HEK293 (cell line): Measurements from ENCODE around the gene SRSF9.

Experiments
- CTCF ChIA-PET: fragments of 350-600 bp; formaldehyde crosslinking; extraction: SDS; loops from one replicate; lab custom pipeline; 2021; ENCODE audit warnings: antibody characterized with exemption; lab: Yijun Ruan, JAX
- POLR2A ChIA-PET: fragments of 300-600 bp; formaldehyde crosslinking; extraction: SDS; loops from one replicate; lab custom pipeline; 2020; ENCODE audit warnings: antibody characterized with exemption, inconsistent platforms; lab: Yijun Ruan, JAX
- H3K27ac ChIP-seq: fragments of 200-500 bp; sonication (Bioruptor generic); 2 replicates; pipeline ENCODE4 v1.5.1; 2014; ENCODE audit warnings: low read depth, low read length, control low read depth, inconsistent platforms; ENCODE audit errors: extremely low read depth
- H3K36me3 ChIP-seq, 2 experiments: fragments of 200-500 bp in 1 of 2; sonication (Bioruptor generic) in 1 of 2; 1 replicate in 1 of 2; 2 replicates in 1 of 2; pipeline ENCODE4 v1.5.1; 2014 to 2017; ENCODE audit warnings: inconsistent platforms in 2 of 2, low read length in 2 of 2; ENCODE audit not compliant: control insufficient read depth in 2 of 2, insufficient read depth in 1 of 2
- H3K4me1 ChIP-seq: fragments of 200-500 bp; sonication (Bioruptor generic); 2 replicates; pipeline ENCODE4 v1.5.1; 2014; ENCODE audit warnings: mild to moderate bottlenecking, low read length, inconsistent platforms; ENCODE audit not compliant: control insufficient read depth, insufficient read depth
- H3K4me3 ChIP-seq: 2 replicates; pipeline ENCODE4 v1.5.1; 2011; ENCODE audit warnings: low read depth, mild to moderate bottlenecking, control low read depth, low read length, moderate library complexity
- H3K9me3 ChIP-seq: fragments of 200-500 bp; sonication (Bioruptor generic); 2 replicates; pipeline ENCODE4 v1.5.1; 2014; ENCODE audit warnings: low read depth, low read length, inconsistent platforms; ENCODE audit not compliant: control insufficient read depth, insufficient read depth
- OSR2 ChIP-seq: fragments of 450-650 bp; formaldehyde crosslinking; IDR thresholded peaks from 2 replicates; pipeline ENCODE4 v1.5.1; 2016; ENCODE audit warnings: missing biosample characterization, missing genetic modification characterization
- SP2 ChIP-seq: fragments of 450-650 bp; formaldehyde crosslinking; IDR thresholded peaks from 2 replicates; pipeline ENCODE4 v1.5.1; 2016; ENCODE audit warnings: missing biosample characterization, missing genetic modification characterization
- SP7 ChIP-seq: fragments of 450-650 bp; formaldehyde crosslinking; IDR thresholded peaks from 2 replicates; pipeline ENCODE4 v1.5.1; 2016; ENCODE audit warnings: missing biosample characterization, missing genetic modification characterization
- ZFP3 ChIP-seq: fragments of 450-650 bp; formaldehyde crosslinking; IDR thresholded peaks from 2 replicates; pipeline ENCODE4 v1.5.1; 2016; ENCODE audit warnings: low read depth, missing biosample characterization, missing genetic modification characterization
- ZFP37 ChIP-seq: fragments of 450-650 bp; formaldehyde crosslinking; IDR thresholded peaks from 2 replicates; pipeline ENCODE4 v1.5.1; 2016; ENCODE audit warnings: missing biosample characterization, missing genetic modification characterization
- ZNF175 ChIP-seq: fragments of 450-650 bp; formaldehyde crosslinking; IDR thresholded peaks from 2 replicates; pipeline ENCODE4 v1.5.1; 2016; ENCODE audit warnings: missing biosample characterization, missing genetic modification characterization
- ZNF292 ChIP-seq: fragments of 450-650 bp; formaldehyde crosslinking; IDR thresholded peaks from 2 replicates; pipeline ENCODE4 v1.5.1; 2016; ENCODE audit warnings: low read depth, missing biosample characterization, missing genetic modification characterization, borderline replicate concordance
- ZNF341 ChIP-seq: fragments of 450-650 bp; formaldehyde crosslinking; IDR thresholded peaks from 2 replicates; pipeline ENCODE4; 2016; ENCODE audit warnings: low read depth, missing biosample characterization, missing genetic modification characterization
- TF ChIP-seq, protein P1 (sequence below): fragments of 450-650 bp; formaldehyde crosslinking; IDR thresholded peaks from 2 replicates; pipeline ENCODE4 v1.5.1; 2016; ENCODE audit warnings: missing biosample characterization, missing genetic modification characterization, borderline replicate concordance
- TF ChIP-seq, protein P2 (sequence below): fragments of 450-650 bp; IDR thresholded peaks from 2 replicates; pipeline ENCODE4 v1.5.1; 2018; ENCODE audit warnings: missing biosample characterization, mild to moderate bottlenecking, missing genetic modification characterization
- TF ChIP-seq, protein P3 (sequence below): fragments of 450-650 bp; formaldehyde crosslinking; IDR thresholded peaks from 2 replicates; pipeline ENCODE4 v1.5.1; 2016; ENCODE audit warnings: missing biosample characterization, missing genetic modification characterization
- TF ChIP-seq, protein P4 (sequence below): fragments of 450-650 bp; formaldehyde crosslinking; IDR thresholded peaks from 2 replicates; pipeline ENCODE4 v1.5.1; 2016; ENCODE audit warnings: missing biosample characterization, missing genetic modification characterization, borderline replicate concordance
- TF ChIP-seq, protein P5 (sequence below): fragments of 450-650 bp; formaldehyde crosslinking; IDR thresholded peaks from 2 replicates; pipeline ENCODE4 v1.5.1; 2016; ENCODE audit warnings: missing biosample characterization, missing genetic modification characterization
- TF ChIP-seq, protein P6 (sequence below): fragments of 450-650 bp; formaldehyde crosslinking; IDR thresholded peaks from 2 replicates; pipeline ENCODE4 v1.5.1; 2016; ENCODE audit warnings: missing biosample characterization, missing genetic modification characterization

Gene SRSF9

DNA sequence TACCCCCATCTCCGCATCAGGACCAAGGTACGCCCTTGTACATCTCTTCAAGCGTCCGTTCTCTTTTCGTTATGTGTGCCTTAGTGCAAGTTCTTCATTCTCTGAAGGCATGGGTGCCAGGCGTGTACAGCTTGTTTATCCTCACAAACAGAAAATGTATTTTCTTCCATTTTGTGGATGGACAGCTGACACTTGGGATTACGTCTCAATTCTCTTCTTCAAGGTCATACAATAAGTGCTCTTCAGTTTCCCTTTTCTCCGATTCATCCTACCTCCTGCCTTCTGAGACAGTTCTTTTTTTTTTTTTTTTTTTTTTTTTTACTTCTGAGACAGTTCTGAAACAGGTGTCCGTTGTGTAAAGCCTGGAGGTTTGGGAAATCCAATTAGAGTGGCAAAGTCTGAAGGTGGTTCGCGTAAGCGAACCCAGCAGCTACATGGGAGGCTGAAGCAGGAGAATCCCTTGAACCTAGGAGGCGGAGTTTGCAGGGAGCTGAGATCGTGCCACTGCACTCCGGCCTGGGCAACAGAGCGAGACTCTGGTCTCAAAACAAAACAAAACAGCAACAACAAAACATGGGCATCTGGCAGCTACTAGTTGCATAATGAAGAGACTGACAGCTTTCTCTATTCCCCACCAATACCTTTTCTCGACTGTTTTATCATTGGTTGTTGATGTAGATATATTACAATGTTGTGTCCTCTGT, 30.9 kb downstream of the SRSF9 start (continued):
- TF ChIP-seq, protein P1, sequence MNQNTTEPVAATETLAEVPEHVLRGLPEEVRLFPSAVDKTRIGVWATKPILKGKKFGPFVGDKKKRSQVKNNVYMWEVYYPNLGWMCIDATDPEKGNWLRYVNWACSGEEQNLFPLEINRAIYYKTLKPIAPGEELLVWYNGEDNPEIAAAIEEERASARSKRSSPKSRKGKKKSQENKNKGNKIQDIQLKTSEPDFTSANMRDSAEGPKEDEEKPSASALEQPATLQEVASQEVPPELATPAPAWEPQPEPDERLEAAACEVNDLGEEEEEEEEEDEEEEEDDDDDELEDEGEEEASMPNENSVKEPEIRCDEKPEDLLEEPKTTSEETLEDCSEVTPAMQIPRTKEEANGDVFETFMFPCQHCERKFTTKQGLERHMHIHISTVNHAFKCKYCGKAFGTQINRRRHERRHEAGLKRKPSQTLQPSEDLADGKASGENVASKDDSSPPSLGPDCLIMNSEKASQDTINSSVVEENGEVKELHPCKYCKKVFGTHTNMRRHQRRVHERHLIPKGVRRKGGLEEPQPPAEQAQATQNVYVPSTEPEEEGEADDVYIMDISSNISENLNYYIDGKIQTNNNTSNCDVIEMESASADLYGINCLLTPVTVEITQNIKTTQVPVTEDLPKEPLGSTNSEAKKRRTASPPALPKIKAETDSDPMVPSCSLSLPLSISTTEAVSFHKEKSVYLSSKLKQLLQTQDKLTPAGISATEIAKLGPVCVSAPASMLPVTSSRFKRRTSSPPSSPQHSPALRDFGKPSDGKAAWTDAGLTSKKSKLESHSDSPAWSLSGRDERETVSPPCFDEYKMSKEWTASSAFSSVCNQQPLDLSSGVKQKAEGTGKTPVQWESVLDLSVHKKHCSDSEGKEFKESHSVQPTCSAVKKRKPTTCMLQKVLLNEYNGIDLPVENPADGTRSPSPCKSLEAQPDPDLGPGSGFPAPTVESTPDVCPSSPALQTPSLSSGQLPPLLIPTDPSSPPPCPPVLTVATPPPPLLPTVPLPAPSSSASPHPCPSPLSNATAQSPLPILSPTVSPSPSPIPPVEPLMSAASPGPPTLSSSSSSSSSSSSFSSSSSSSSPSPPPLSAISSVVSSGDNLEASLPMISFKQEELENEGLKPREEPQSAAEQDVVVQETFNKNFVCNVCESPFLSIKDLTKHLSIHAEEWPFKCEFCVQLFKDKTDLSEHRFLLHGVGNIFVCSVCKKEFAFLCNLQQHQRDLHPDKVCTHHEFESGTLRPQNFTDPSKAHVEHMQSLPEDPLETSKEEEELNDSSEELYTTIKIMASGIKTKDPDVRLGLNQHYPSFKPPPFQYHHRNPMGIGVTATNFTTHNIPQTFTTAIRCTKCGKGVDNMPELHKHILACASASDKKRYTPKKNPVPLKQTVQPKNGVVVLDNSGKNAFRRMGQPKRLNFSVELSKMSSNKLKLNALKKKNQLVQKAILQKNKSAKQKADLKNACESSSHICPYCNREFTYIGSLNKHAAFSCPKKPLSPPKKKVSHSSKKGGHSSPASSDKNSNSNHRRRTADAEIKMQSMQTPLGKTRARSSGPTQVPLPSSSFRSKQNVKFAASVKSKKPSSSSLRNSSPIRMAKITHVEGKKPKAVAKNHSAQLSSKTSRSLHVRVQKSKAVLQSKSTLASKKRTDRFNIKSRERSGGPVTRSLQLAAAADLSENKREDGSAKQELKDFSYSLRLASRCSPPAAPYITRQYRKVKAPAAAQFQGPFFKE (tag by site-specific recombination), result no peak

DNA sequence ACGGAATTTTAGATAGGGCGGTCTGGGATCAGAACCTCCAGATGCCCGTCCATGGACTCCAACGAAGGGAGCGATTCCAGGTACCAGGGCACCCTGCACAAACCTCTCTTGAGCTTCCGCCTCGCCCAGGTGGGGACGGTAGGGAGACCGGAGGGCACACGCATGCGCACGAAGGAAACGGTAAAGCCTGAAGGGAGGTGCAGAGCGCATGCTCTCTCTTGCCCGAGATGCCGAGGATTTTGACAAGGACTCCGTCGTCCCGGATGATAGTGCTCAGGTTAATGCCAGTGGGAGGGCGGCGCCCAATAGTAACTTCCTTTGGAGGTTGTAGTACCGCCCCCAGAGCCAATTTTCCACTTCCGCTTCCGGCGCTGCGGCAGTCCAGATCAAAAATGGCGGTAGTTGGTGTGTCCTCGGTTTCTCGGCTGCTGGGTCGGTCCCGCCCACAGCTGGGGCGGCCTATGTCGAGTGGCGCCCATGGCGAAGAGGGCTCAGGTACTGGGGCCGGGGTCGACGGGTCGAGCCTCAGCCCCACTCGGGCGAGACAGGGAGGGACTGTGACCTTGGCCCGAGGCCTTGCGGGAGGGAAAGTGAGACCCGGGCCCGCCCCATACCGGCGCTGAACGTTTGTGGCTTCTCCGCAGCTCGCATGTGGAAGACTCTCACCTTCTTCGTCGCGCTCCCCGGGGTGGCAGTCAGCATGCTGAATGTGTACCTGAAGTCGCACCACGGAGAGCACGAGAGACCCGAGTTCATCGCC, 31.6 kb downstream of the SRSF9 start, which contains the start of gene COX6A1:
TSS of gene COX6A1 (plus strand) at position 379 of the 760 bp plus-strand sequence. CDS start at position 393, 14 bp downstream.
- ChIA-PET CTCF (interaction anchor here (0.6 to 4.3 kb wide), 13 partner anchors 8 to 232 kb away, joined by 3 to 20 read pairs (median 4); partner anchors contain the start of gene PLA2G1B), POLR2A (interaction anchor here (0.6 to 2.4 kb wide), 14 partner anchors 8 to 467 kb away, joined by 3 to 17 read pairs (median 4); partner anchors contain the start of genes DYNLL1, POP5 and RPLP0)
- peaks cover 22 to 33% of the 10 kb centered on the region in 2 experiments; a peak in 2 of 3 replicates for H3K36me3 ChIP-seq
- H3K9me3 ChIP-seq, result no peaks in the 10 kb centered on the region
- peak within 1 kb of the TSS; percentile 90 for H3K4me3 ChIP-seq
- H3K27ac ChIP-seq, result peak within 1 kb of the TSS; percentile 75
- no peaks in the 10 kb centered on the region for H3K4me1 ChIP-seq
- TF ChIP-seq SP2 (tag by site-specific recombination) (peak; percentile 96), ZFP37 (tag by site-specific recombination) (no peak), ZFP3 (tag by site-specific recombination) (no peak), SP7 (tag by site-specific recombination) (peak; percentile 47; the same call in 1 of the 2 replicates), ZNF292 (tag by site-specific recombination) (no peak), ZNF341 (tag by site-specific recombination) (peak; percentile 76), OSR2 (tag by site-specific recombination) (no peak), ZNF175 (no peak)
- TF ChIP-seq, protein P2, sequence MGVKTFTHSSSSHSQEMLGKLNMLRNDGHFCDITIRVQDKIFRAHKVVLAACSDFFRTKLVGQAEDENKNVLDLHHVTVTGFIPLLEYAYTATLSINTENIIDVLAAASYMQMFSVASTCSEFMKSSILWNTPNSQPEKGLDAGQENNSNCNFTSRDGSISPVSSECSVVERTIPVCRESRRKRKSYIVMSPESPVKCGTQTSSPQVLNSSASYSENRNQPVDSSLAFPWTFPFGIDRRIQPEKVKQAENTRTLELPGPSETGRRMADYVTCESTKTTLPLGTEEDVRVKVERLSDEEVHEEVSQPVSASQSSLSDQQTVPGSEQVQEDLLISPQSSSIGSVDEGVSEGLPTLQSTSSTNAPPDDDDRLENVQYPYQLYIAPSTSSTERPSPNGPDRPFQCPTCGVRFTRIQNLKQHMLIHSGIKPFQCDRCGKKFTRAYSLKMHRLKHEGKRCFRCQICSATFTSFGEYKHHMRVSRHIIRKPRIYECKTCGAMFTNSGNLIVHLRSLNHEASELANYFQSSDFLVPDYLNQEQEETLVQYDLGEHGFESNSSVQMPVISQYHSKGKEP (tag by site-specific recombination), result no peak
- TF ChIP-seq, protein P3, sequence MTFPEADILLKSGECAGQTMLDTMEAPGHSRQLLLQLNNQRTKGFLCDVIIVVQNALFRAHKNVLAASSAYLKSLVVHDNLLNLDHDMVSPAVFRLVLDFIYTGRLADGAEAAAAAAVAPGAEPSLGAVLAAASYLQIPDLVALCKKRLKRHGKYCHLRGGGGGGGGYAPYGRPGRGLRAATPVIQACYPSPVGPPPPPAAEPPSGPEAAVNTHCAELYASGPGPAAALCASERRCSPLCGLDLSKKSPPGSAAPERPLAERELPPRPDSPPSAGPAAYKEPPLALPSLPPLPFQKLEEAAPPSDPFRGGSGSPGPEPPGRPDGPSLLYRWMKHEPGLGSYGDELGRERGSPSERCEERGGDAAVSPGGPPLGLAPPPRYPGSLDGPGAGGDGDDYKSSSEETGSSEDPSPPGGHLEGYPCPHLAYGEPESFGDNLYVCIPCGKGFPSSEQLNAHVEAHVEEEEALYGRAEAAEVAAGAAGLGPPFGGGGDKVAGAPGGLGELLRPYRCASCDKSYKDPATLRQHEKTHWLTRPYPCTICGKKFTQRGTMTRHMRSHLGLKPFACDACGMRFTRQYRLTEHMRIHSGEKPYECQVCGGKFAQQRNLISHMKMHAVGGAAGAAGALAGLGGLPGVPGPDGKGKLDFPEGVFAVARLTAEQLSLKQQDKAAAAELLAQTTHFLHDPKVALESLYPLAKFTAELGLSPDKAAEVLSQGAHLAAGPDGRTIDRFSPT (tag by site-specific recombination), result peak; percentile 50; the same call in 1 of the 2 replicates
- TF ChIP-seq, protein P4, sequence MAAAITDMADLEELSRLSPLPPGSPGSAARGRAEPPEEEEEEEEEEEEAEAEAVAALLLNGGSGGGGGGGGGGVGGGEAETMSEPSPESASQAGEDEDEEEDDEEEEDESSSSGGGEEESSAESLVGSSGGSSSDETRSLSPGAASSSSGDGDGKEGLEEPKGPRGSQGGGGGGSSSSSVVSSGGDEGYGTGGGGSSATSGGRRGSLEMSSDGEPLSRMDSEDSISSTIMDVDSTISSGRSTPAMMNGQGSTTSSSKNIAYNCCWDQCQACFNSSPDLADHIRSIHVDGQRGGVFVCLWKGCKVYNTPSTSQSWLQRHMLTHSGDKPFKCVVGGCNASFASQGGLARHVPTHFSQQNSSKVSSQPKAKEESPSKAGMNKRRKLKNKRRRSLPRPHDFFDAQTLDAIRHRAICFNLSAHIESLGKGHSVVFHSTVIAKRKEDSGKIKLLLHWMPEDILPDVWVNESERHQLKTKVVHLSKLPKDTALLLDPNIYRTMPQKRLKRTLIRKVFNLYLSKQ (tag by site-specific recombination), result 0 out of 2 replicates have a peak, but pooled peaks have one; percentile 26
- TF ChIP-seq, protein P5, sequence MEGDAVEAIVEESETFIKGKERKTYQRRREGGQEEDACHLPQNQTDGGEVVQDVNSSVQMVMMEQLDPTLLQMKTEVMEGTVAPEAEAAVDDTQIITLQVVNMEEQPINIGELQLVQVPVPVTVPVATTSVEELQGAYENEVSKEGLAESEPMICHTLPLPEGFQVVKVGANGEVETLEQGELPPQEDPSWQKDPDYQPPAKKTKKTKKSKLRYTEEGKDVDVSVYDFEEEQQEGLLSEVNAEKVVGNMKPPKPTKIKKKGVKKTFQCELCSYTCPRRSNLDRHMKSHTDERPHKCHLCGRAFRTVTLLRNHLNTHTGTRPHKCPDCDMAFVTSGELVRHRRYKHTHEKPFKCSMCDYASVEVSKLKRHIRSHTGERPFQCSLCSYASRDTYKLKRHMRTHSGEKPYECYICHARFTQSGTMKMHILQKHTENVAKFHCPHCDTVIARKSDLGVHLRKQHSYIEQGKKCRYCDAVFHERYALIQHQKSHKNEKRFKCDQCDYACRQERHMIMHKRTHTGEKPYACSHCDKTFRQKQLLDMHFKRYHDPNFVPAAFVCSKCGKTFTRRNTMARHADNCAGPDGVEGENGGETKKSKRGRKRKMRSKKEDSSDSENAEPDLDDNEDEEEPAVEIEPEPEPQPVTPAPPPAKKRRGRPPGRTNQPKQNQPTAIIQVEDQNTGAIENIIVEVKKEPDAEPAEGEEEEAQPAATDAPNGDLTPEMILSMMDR (tag by site-specific recombination), result peak; percentile 35; the same call in 1 of the 2 replicates
- TF ChIP-seq, protein P6, sequence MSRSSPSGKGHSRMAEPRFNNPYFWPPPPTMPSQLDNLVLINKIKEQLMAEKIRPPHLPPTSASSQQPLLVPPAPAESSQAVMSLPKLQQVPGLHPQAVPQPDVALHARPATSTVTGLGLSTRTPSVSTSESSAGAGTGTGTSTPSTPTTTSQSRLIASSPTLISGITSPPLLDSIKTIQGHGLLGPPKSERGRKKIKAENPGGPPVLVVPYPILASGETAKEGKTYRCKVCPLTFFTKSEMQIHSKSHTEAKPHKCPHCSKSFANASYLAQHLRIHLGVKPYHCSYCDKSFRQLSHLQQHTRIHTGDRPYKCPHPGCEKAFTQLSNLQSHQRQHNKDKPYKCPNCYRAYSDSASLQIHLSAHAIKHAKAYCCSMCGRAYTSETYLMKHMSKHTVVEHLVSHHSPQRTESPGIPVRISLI (tag by site-specific recombination), result no peak
